Measurements from ENCODE around the gene BTG2. TPM values are rescaled to one million over a fixed set of nuclear protein-coding genes. Genes with fewer than 3 reads are reported as not detected.

The BTG2 gene
- total RNA-seq, 1 donor from 2014 or later, result 5.3 TPM

Small RNAs within 50 kb of the gene (small RNA-seq; reads per million reads assigned to genes)
- gene AL359837.1 (not detected), gene RNU6-487P (not detected)

Other genes starting within 250 kb of the BTG2 start
- gene MYOG, start 219.5 kb upstream of the BTG2 start, total RNA-seq, result under 0.01 TPM
- gene ADORA1, start 177.8 kb upstream of the BTG2 start, total RNA-seq, result 11.0 TPM
- not detected for gene MYBPH, start 129.7 kb upstream of the BTG2 start, total RNA-seq
- not detected for gene CHI3L1, start 118.8 kb upstream of the BTG2 start, total RNA-seq
- gene CHIT1, start 75.8 kb upstream of the BTG2 start, total RNA-seq, result 1.6 TPM
- 1.6 TPM for gene FMOD, start 45.6 kb downstream of the BTG2 start, total RNA-seq
- gene PRELP, start 170.3 kb downstream of the BTG2 start, total RNA-seq, result 0.41 TPM
- not detected for gene OPTC, start 188.6 kb downstream of the BTG2 start, total RNA-seq